ENCODE data around the gene SERBP1. TPM values are rescaled to one million over a fixed set of nuclear protein-coding genes. Genes with fewer than 3 reads are reported as not detected.
"Not testable (repeated sequence)": the region's sequence is repeated elsewhere in the genome, so short reads cannot be mapped to it uniquely, and the experiment has no call there.

The SERBP1 gene
- total RNA-seq, 1 donor from 2014 or later, result 247 TPM

- H3K4me3 ChIP-seq (ENCODE audit: low read depth, low read length), result no peak overlapping the region
- no peaks in the 10 kb centered on the region for H3K36me3 ChIP-seq (ENCODE audit: control insufficient read depth, insufficient read depth, low read length)
- peaks cover 2% of the 10 kb centered on the region for H3K27me3 ChIP-seq (ENCODE audit: control insufficient read depth, insufficient read depth, low read length)
- no peak for DNase-seq (ENCODE audit: low read depth)
- no peak for FAIRE-seq
- no peak for TF ChIP-seq CTCF (IDR thresholded peaks at IDR 0.05; ENCODE audit: insufficient read depth, low read length, severe bottlenecking)
Observed at GRCh38 chr1:67451815-67452214, 21.6 kb upstream of the SERBP1 start.

- no peak for TF ChIP-seq CTCF (IDR thresholded peaks at IDR 0.05; ENCODE audit: insufficient read depth, low read length, severe bottlenecking)
- Histone ChIP-seq H3K4me3 (ENCODE audit: low read depth, low read length) (no peak overlapping the region), H3K27me3 (ENCODE audit: control insufficient read depth, insufficient read depth, low read length) (peaks cover 2% of the 10 kb centered on the region), H3K36me3 (ENCODE audit: control insufficient read depth, insufficient read depth, low read length) (no peaks in the 10 kb centered on the region)
- DNase-seq (ENCODE audit: low read depth) (no peak), FAIRE-seq (no peak)
Observed at GRCh38 chr1:67451356-67451755, 21.2 kb upstream of the SERBP1 start.

- FAIRE-seq, result no peak
- no peak for DNase-seq (ENCODE audit: low read depth)
- no peaks in the 10 kb centered on the region for H3K36me3 ChIP-seq (ENCODE audit: control insufficient read depth, insufficient read depth, low read length)
- peaks cover 2% of the 10 kb centered on the region for H3K27me3 ChIP-seq (ENCODE audit: control insufficient read depth, insufficient read depth, low read length)
- TF ChIP-seq CTCF (IDR thresholded peaks at IDR 0.05; ENCODE audit: insufficient read depth, low read length, severe bottlenecking), result no peak
- no peak overlapping the region for H3K4me3 ChIP-seq (ENCODE audit: low read depth, low read length)
Observed at GRCh38 chr1:67446893-67447292, 16.7 kb upstream of the SERBP1 start.

- FAIRE-seq; H3K27me3 ChIP-seq (ENCODE audit: control insufficient read depth, insufficient read depth, low read length); DNase-seq (ENCODE audit: low read depth); H3K36me3 ChIP-seq (ENCODE audit: control insufficient read depth, insufficient read depth, low read length); H3K4me3 ChIP-seq (ENCODE audit: low read depth, low read length): not testable (repeated sequence)
Observed at GRCh38 chr1:67446014-67446413, 15.8 kb upstream of the SERBP1 start.

GRCh38 chr1:67441739-67442281 lies 11.6 kb upstream of the SERBP1 start:
- no peak for FAIRE-seq
- Histone ChIP-seq H3K36me3 (ENCODE audit: control insufficient read depth, insufficient read depth, low read length) (no peaks in the 10 kb centered on the region), H3K4me3 (ENCODE audit: low read depth, low read length) (no peak overlapping the region), H3K27me3 (ENCODE audit: control insufficient read depth, insufficient read depth, low read length) (no peaks in the 10 kb centered on the region)
- no peak for TF ChIP-seq CTCF (IDR thresholded peaks at IDR 0.05; ENCODE audit: insufficient read depth, low read length, severe bottlenecking)
- no peak for DNase-seq (ENCODE audit: low read depth)

GRCh38 chr1:67441183-67441582 lies 11.0 kb upstream of the SERBP1 start:
- no peaks in the 10 kb centered on the region for H3K27me3 ChIP-seq (ENCODE audit: control insufficient read depth, insufficient read depth, low read length)
- H3K4me3 ChIP-seq (ENCODE audit: low read depth, low read length), result no peak overlapping the region
- H3K36me3 ChIP-seq (ENCODE audit: control insufficient read depth, insufficient read depth, low read length), result no peaks in the 10 kb centered on the region
- DNase-seq (ENCODE audit: low read depth) (no peak), FAIRE-seq (no peak)
- TF ChIP-seq CTCF (IDR thresholded peaks at IDR 0.05; ENCODE audit: insufficient read depth, low read length, severe bottlenecking), result no peak
